HepG2 (cell line): Measurements from ENCODE around the gene VPS4A. TPM values are rescaled to one million over a fixed set of nuclear protein-coding genes. Genes with fewer than 3 reads are reported as not detected.

Experiments used
- ATF4 ChIP-seq, 2 experiments: fragments of 450-650 bp in 1 of 2; sonication (generic) in 1 of 2; formaldehyde crosslinking; IDR thresholded peaks; 2 replicates each; pipeline versions ENCODE4 v1.5.0 to v1.8.0; 2020 to 2022; ENCODE audit warnings: mild to moderate bottlenecking in 1 of 2, missing genetic modification reagents in 1 of 2
- BRCA1 ChIP-seq: sonication (generic); formaldehyde crosslinking; IDR thresholded peaks from 2 replicates; pipeline ENCODE4 v1.4.0; 2020; ENCODE audit warnings: missing genetic modification reagents
- HINFP ChIP-seq: sonication (generic); formaldehyde crosslinking; IDR thresholded peaks from 2 replicates; pipeline ENCODE4 v1.4.0; 2020; ENCODE audit warnings: low read depth, mild to moderate bottlenecking, missing genetic modification reagents
- KDM1A ChIP-seq: IDR thresholded peaks from 2 replicates; pipeline ENCODE4 v1.6.1; 2016; ENCODE audit warnings: missing compliant biosample characterization
- LRRFIP1 ChIP-seq: sonication (generic); formaldehyde crosslinking; conservative IDR thresholded peaks from 2 replicates; pipeline ENCODE4 v1.4.0; 2020; ENCODE audit warnings: missing genetic modification reagents
- MED1 ChIP-seq: sonication (generic); formaldehyde crosslinking; IDR thresholded peaks from 2 replicates; pipeline ENCODE4 v1.4.0; 2020; ENCODE audit warnings: missing genetic modification reagents
- MEIS2 ChIP-seq: sonication (generic); formaldehyde crosslinking; IDR thresholded peaks from 2 replicates; pipeline ENCODE4 v1.9.0; 2021; ENCODE audit warnings: mild to moderate bottlenecking, missing genetic modification reagents
- MTA1 ChIP-seq: sonication (generic); formaldehyde crosslinking; IDR thresholded peaks from 2 replicates; pipeline ENCODE4 v1.4.0; 2020; ENCODE audit warnings: missing genetic modification reagents, mild to moderate bottlenecking, borderline replicate concordance
- TFDP2 ChIP-seq: sonication (generic); formaldehyde crosslinking; IDR thresholded peaks from 2 replicates; pipeline ENCODE4 v1.4.0; 2020; ENCODE audit warnings: missing genetic modification reagents
- ZFP37 ChIP-seq: sonication (generic); formaldehyde crosslinking; IDR thresholded peaks from 2 replicates; pipeline ENCODE4 v1.4.0; 2020; ENCODE audit warnings: missing genetic modification reagents, borderline replicate concordance
- ZNF20 ChIP-seq: sonication (generic); formaldehyde crosslinking; IDR thresholded peaks from 2 replicates; pipeline ENCODE4 v1.4.0; 2020; ENCODE audit warnings: mild to moderate bottlenecking, moderate library complexity, missing genetic modification reagents
- ZNF331 ChIP-seq: sonication (generic); formaldehyde crosslinking; IDR thresholded peaks from 2 replicates; pipeline ENCODE4 v1.4.0; 2020; ENCODE audit warnings: missing genetic modification reagents
- ZNF558 ChIP-seq: sonication (generic); formaldehyde crosslinking; IDR thresholded peaks from 2 replicates; pipeline ENCODE4 v1.9.0; 2022; ENCODE audit warnings: mild to moderate bottlenecking, missing genetic modification reagents, borderline replicate concordance
- ZNF773 ChIP-seq: sonication (generic); formaldehyde crosslinking; IDR thresholded peaks from 2 replicates; pipeline ENCODE4 v1.4.0; 2020; ENCODE audit warnings: missing genetic modification reagents, borderline replicate concordance
- ZNF776 ChIP-seq: sonication (generic); formaldehyde crosslinking; IDR thresholded peaks from 2 replicates; pipeline ENCODE4 v1.4.0; 2020; ENCODE audit warnings: mild to moderate bottlenecking, missing genetic modification reagents
- polyA plus RNA-seq, 8 experiments: library from polyadenylated mRNA; depleted of rRNA in 3 of 8; stranded (reverse) in 7 of 8; unstranded in 1 of 8; fragments of >200 nt; fragmentation: Illumina TruSeq in 4 of 8; extraction: Trizol in 4 of 8; gene quantifications; 2 replicates each; pipeline versions ENCODE4 v1.2.1 to v1.2.3, GENCODE V29; 2011 to 2016; ENCODE audit warnings: low read depth in 4 of 8, missing spikeins in 1 of 8, mixed read lengths in 1 of 8; ENCODE audit not compliant: insufficient read depth in 1 of 8
- total RNA-seq, 5 experiments: library from RNA; depleted of rRNA; stranded (reverse); fragments of >200 nt; fragmentation: Illumina TruSeq; extraction: Trizol; gene quantifications; 2 replicates each; pipeline ENCODE4 v1.2.3, GENCODE V29; 2016; ENCODE audit warnings: low read depth in 1 of 5

VPS4A gene
- total and polyA plus RNA-seq, 2 of the 13 experiments (the other 11 are each of a cell fraction or from before 2014, with no cell fraction given) = 13.2 to 27.9 TPM

GRCh38 chr16:69310653-69311532, at the start of gene VPS4A (continued):
- peak; percentile 61; the same call in 1 of the 2 replicates for TF ChIP-seq TFDP2 (CRISPR knock-in tag)
- no peak for TF ChIP-seq BRCA1 (CRISPR knock-in tag)
- 0 out of 2 replicates have a peak, but pooled peaks have one; percentile 17 for TF ChIP-seq ZNF558 (CRISPR knock-in tag)
- TF ChIP-seq MEIS2 (CRISPR knock-in tag) = peak; percentile 87; the same call in 1 of the 2 replicates
- TF ChIP-seq HINFP (CRISPR knock-in tag) = no peak
- peak; percentile 89 for TF ChIP-seq ZNF331
- peak; percentile 92 for TF ChIP-seq ZNF776 (CRISPR knock-in tag)
- no peak for TF ChIP-seq LRRFIP1 (CRISPR knock-in tag)
- TF ChIP-seq MED1 (CRISPR knock-in tag) = peak; percentile 82
- TF ChIP-seq MTA1 = no peak
- TF ChIP-seq ATF4 (CRISPR knock-in tag; IDR thresholded peaks at IDR 0.05) = peak; percentile 12 to 54; a peak in 3 of 4 replicates
- 0 out of 2 replicates have a peak, but pooled peaks have one; percentile 73 for TF ChIP-seq ZFP37 (CRISPR knock-in tag)
- no peak for TF ChIP-seq ZNF20 (CRISPR knock-in tag)
- TF ChIP-seq ZNF773 (CRISPR knock-in tag) = no peak
- TF ChIP-seq KDM1A = no peak; the same call in 1 of the 2 replicates
